SKM-1 (cell line): ENCODE measurements around the gene CFAP20DC.
"Not testable (repeated sequence)": the region's sequence is repeated elsewhere in the genome, so short reads cannot be mapped to it uniquely, and the experiment has no call there.

ENCODE experiments used
- DNase-seq: peaks from one replicate; lab custom pipeline; 2025; ENCODE audit not compliant: unreplicated experiment; lab: John Stamatoyannopoulos, UW

Gene CFAP20DC

GRCh38 chr3:58874248-58874741 lies 175.5 kb downstream of the CFAP20DC start:
- DNase-seq: no peak

- DNase-seq: peak; percentile 29
Observed at GRCh38 chr3:58868097-58868779, 181.6 kb downstream of the CFAP20DC start.

GRCh38 chr3:58867621-58868020 lies 182.2 kb downstream of the CFAP20DC start:
- no peak for DNase-seq

GRCh38 chr3:58866079-58866478 lies 183.7 kb downstream of the CFAP20DC start:
- DNase-seq: no peak

GRCh38 chr3:58864480-58864879 lies 185.3 kb downstream of the CFAP20DC start:
- DNase-seq: no peak

GRCh38 chr3:58863206-58863605 lies 186.6 kb downstream of the CFAP20DC start:
- DNase-seq: no peak

GRCh38 chr3:58861551-58861950 lies 188.3 kb downstream of the CFAP20DC start:
- DNase-seq: no peak

- DNase-seq: no peak
Observed at GRCh38 chr3:58858126-58858525, 191.7 kb downstream of the CFAP20DC start.

- DNase-seq: no peak
Observed at GRCh38 chr3:58857402-58857801, 192.4 kb downstream of the CFAP20DC start.

- no peak for DNase-seq
Observed at GRCh38 chr3:58848826-58849225, 201.0 kb downstream of the CFAP20DC start.

GRCh38 chr3:58842050-58842747 lies 207.6 kb downstream of the CFAP20DC start:
- DNase-seq: not testable (repeated sequence)

- DNase-seq: no peak
Observed at GRCh38 chr3:58840949-58841348, 208.9 kb downstream of the CFAP20DC start.

- DNase-seq: no peak
Observed at GRCh38 chr3:58839964-58840363, 209.9 kb downstream of the CFAP20DC start.

GRCh38 chr3:58839187-58839586 lies 210.6 kb downstream of the CFAP20DC start:
- DNase-seq: no peak

- no peak for DNase-seq
Observed at GRCh38 chr3:58837856-58838255, 212.0 kb downstream of the CFAP20DC start.

GRCh38 chr3:58837141-58837843 lies 212.5 kb downstream of the CFAP20DC start:
- DNase-seq: no peak

- no peak for DNase-seq
Observed at GRCh38 chr3:58835086-58835485, 214.7 kb downstream of the CFAP20DC start.

- DNase-seq: no peak
Observed at GRCh38 chr3:58833491-58833890, 216.3 kb downstream of the CFAP20DC start.

- DNase-seq: no peak
Observed at GRCh38 chr3:58829321-58830000, 220.4 kb downstream of the CFAP20DC start.

GRCh38 chr3:58824777-58825176 lies 225.0 kb downstream of the CFAP20DC start:
- no peak for DNase-seq

- peak; percentile 21 for DNase-seq
Observed at GRCh38 chr3:58824285-58824684, 225.5 kb downstream of the CFAP20DC start.
